Erythroblast (primary cell): Measurements from ENCODE around the gene ITGAE.

ENCODE experiments used
- DNase-seq, 2 experiments: peaks; one replicate each; lab custom pipeline; 2025; lab: John Stamatoyannopoulos, UW
- GATA1 ChIP-seq: IDR thresholded peaks from 2 replicates; pipeline ENCODE4 v1.6.1; 2011; ENCODE audit warnings: low read depth, mild to moderate bottlenecking, control low read depth, low read length, moderate library complexity
- POLR2A ChIP-seq: IDR thresholded peaks from 2 replicates; pipeline ENCODE4 v1.6.1; 2011; ENCODE audit warnings: mild to moderate bottlenecking, low read length

The ITGAE gene

GRCh38 chr17:3669548-3669947 lies 131.4 kb downstream of the ITGAE start:
- no peak for TF ChIP-seq POLR2A
- no peak for TF ChIP-seq GATA1
- DNase-seq = peak in 1 of 2 experiments; percentile 43

GRCh38 chr17:3669085-3669347 lies 132.0 kb downstream of the ITGAE start:
- no peak for TF ChIP-seq POLR2A
- TF ChIP-seq GATA1 = no peak
- DNase-seq = no peak

GRCh38 chr17:3668279-3669084 lies 132.5 kb downstream of the ITGAE start, which contains the start of the genes EMC6 and TAX1BP3:
EMC6 (plus strand) TSS chr17:3668812; CDS start chr17:3669147, 335 bp downstream.
TAX1BP3 (minus strand) TSS chr17:3668578; CDS start chr17:3668526, 52 bp downstream.
- TF ChIP-seq GATA1 (no peak), POLR2A (peak; percentile 83)
- DNase-seq = peak; percentile 97 to 99

- no peak for TF ChIP-seq POLR2A
- TF ChIP-seq GATA1 = no peak
- peak; percentile 82 to 88 for DNase-seq
These were observed 133.4 kb downstream of the ITGAE start for GRCh38 chr17:3667366-3668278.

GRCh38 chr17:3666516-3666915 lies 134.5 kb downstream of the ITGAE start:
- TF ChIP-seq GATA1 (no peak), POLR2A (no peak)
- no peak for DNase-seq

- DNase-seq = no peak
- TF ChIP-seq GATA1 (no peak), POLR2A (no peak)
These were observed 135.2 kb downstream of the ITGAE start for GRCh38 chr17:3665834-3666233.
